ENCODE results near the gene FAM89A.
"Not testable (repeated sequence)": the region's sequence is repeated elsewhere in the genome, so short reads cannot be mapped to it uniquely, and the experiment has no call there.

The FAM89A gene

GRCh38 chr1:230987448-230987847 is 52.6 kb downstream of the FAM89A start:
- no peak for DNase-seq (ENCODE audit: low read depth)

GRCh38 chr1:230986976-230987375 is 53.1 kb downstream of the FAM89A start:
- no peak for DNase-seq (ENCODE audit: low read depth)

- no peak for DNase-seq (ENCODE audit: low read depth)
Measured at GRCh38 chr1:230985711-230986110, 54.3 kb downstream of the FAM89A start.

- DNase-seq (ENCODE audit: low read depth) = not testable (repeated sequence)
Measured at GRCh38 chr1:230984622-230985515, 55.2 kb downstream of the FAM89A start.

- no peak for DNase-seq (ENCODE audit: low read depth)
Measured at GRCh38 chr1:230983811-230984210, 56.2 kb downstream of the FAM89A start.

- no peak for DNase-seq (ENCODE audit: low read depth)
Measured at GRCh38 chr1:230982696-230983095, 57.4 kb downstream of the FAM89A start.

GRCh38 chr1:230979952-230980351 is 60.1 kb downstream of the FAM89A start:
- DNase-seq (ENCODE audit: low read depth) = no peak

GRCh38 chr1:230979389-230979716 is 60.7 kb downstream of the FAM89A start:
- no peak for DNase-seq (ENCODE audit: low read depth)

GRCh38 chr1:230978491-230979388 is 61.3 kb downstream of the FAM89A start, which contains the start of the genes ARV1 and TTC13:
Gene ARV1, plus strand, starts transcription at chr1:230979094. Its CDS starts 12 bp downstream, at chr1:230979106.
Gene TTC13, minus strand, starts transcription at chr1:230978861. Its CDS starts 31 bp downstream, at chr1:230978830.
- peak; percentile 93 for DNase-seq (ENCODE audit: low read depth)

- DNase-seq (ENCODE audit: low read depth) = peak; percentile 17
Measured at GRCh38 chr1:230977761-230978490, 62.1 kb downstream of the FAM89A start.

GRCh38 chr1:230976825-230977747 is 63.0 kb downstream of the FAM89A start:
- no peak for DNase-seq (ENCODE audit: low read depth)

GRCh38 chr1:230976360-230976759 is 63.7 kb downstream of the FAM89A start:
- no peak for DNase-seq (ENCODE audit: low read depth)

- DNase-seq (ENCODE audit: low read depth) = no peak
Measured at GRCh38 chr1:230975636-230976035, 64.4 kb downstream of the FAM89A start.

- DNase-seq (ENCODE audit: low read depth) = peak; percentile 25
Measured at GRCh38 chr1:230972855-230973271, 67.2 kb downstream of the FAM89A start.

- no peak for DNase-seq (ENCODE audit: low read depth)
Measured at GRCh38 chr1:230971771-230972170, 68.3 kb downstream of the FAM89A start.

- no peak for DNase-seq (ENCODE audit: low read depth)
Measured at GRCh38 chr1:230970432-230970831, 69.6 kb downstream of the FAM89A start.

All from stimulated activated CD8-positive, alpha-beta memory T cell treated with anti-CD3 and anti-CD28 coated beads, Interleukin-12 subunit alpha, Interleukin-12 subunit beta, amount 100 ng/mL, for 4 hours (primary cell).